ENCODE data around the gene IFNA4. TPM values are rescaled to one million over a fixed set of nuclear protein-coding genes. Genes with fewer than 3 reads are reported as not detected.
"Not testable (repeated sequence)": the region's sequence is repeated elsewhere in the genome, so short reads cannot be mapped to it uniquely, and the experiment has no call there.

The IFNA4 gene
- total and polyA plus RNA-seq, 9 of the 15 experiments (the other 6 are each of a cell fraction or from before 2014, with no cell fraction given): not detected

- TF ChIP-seq LCOR (CRISPR knock-in tag; IDR thresholded peaks at IDR 0.05) (no peak), ZNF766 (CRISPR knock-in tag; conservative IDR thresholded peaks at IDR 0.05) (no peak), TCF7 (IDR thresholded peaks at IDR 0.05; ENCODE audit: borderline replicate concordance) (no peak), GTF2F1 (IDR thresholded peaks at IDR 0.05; ENCODE audit: low read depth, low read length) (no peak), ZSCAN32 (CRISPR knock-in tag; IDR thresholded peaks at IDR 0.05) (no peak)
These were observed 17.8 kb upstream of the IFNA4 start (continued) for GRCh38 chr9:21205204-21205603.

- DNase-seq (ENCODE audit: extremely low read depth in 1 of 4, low spot score in 3 of 4); intact Hi-C loops (cut with micrococcal nuclease); H2AFZ ChIP-seq (ENCODE audit: low read depth, low read length); POLR2A ChIA-PET; ATAC-seq; H4K20me1 ChIP-seq (replicated peaks; ENCODE audit: control insufficient read depth, insufficient read depth, low read length); H3K79me2 ChIP-seq (ENCODE audit: control insufficient read depth, insufficient read depth, low read length); H3K4me1 ChIP-seq (replicated peaks in 1 of 2; ENCODE audit: control insufficient read depth in 2 of 2, insufficient read depth in 2 of 2, low read length in 2 of 2); H3K27ac ChIP-seq (ENCODE audit: extremely low read depth, low read depth, low read length); CTCF ChIA-PET (ENCODE audit: low intra/inter-chr PET ratio); H3K27me3 ChIP-seq (ENCODE audit: control insufficient read depth in 2 of 2, insufficient read depth in 2 of 2, low read length in 2 of 2); H3K36me3 ChIP-seq (ENCODE audit: control insufficient read depth, insufficient read depth, low read length); H3K9ac ChIP-seq (ENCODE audit: insufficient read depth in 1 of 2, low read depth in 2 of 2, low read length in 2 of 2); FAIRE-seq; H3K9me1 ChIP-seq (ENCODE audit: control insufficient read depth, insufficient read depth, low read length); in situ Hi-C loops (cut with MboI); H3K4me2 ChIP-seq (ENCODE audit: insufficient read depth, low read length); H3K9me3 ChIP-seq (replicated peaks; ENCODE audit: control insufficient read depth, insufficient read depth, low read depth, low read length); H3K4me3 ChIP-seq; BruUV-seq (replicated peaks): not testable (repeated sequence)
- WGBS (ENCODE audit: insufficient coverage, low coverage, missing lambda C conversion rate): no CpG with 5 or more reads among the region's 4 CpGs
These were observed 14.7 kb upstream of the IFNA4 start, which contains the start of gene IFNA7 for GRCh38 chr9:21202105-21202504. Gene IFNA7, minus strand, starts transcription at chr9:21202205. Its CDS starts 40 bp downstream, at chr9:21202165.

GRCh38 chr9:21194867-21195776, 7.7 kb upstream of the IFNA4 start:
- H3K9me3 ChIP-seq (replicated peaks; ENCODE audit: control insufficient read depth, insufficient read depth, low read depth, low read length); H3K27me3 ChIP-seq (ENCODE audit: control insufficient read depth in 2 of 2, insufficient read depth in 2 of 2, low read length in 2 of 2); H3K4me3 ChIP-seq; BruUV-seq (replicated peaks); H3K4me2 ChIP-seq (ENCODE audit: insufficient read depth, low read length); H3K4me1 ChIP-seq (replicated peaks in 1 of 2; ENCODE audit: control insufficient read depth in 2 of 2, insufficient read depth in 2 of 2, low read length in 2 of 2); intact Hi-C loops (cut with micrococcal nuclease); H3K36me3 ChIP-seq (ENCODE audit: control insufficient read depth, insufficient read depth, low read length); H3K9me1 ChIP-seq (ENCODE audit: control insufficient read depth, insufficient read depth, low read length); ATAC-seq; H3K9ac ChIP-seq (ENCODE audit: insufficient read depth in 1 of 2, low read depth in 2 of 2, low read length in 2 of 2); H4K20me1 ChIP-seq (replicated peaks; ENCODE audit: control insufficient read depth, insufficient read depth, low read length); in situ Hi-C loops (cut with MboI); FAIRE-seq; H3K79me2 ChIP-seq (ENCODE audit: control insufficient read depth, insufficient read depth, low read length); H3K27ac ChIP-seq (ENCODE audit: extremely low read depth, low read depth, low read length); CTCF ChIA-PET (ENCODE audit: low intra/inter-chr PET ratio); H2AFZ ChIP-seq (ENCODE audit: low read depth, low read length); POLR2A ChIA-PET; DNase-seq (ENCODE audit: extremely low read depth in 1 of 4, low spot score in 3 of 4): not testable (repeated sequence)
- no CpG with 5 or more reads among the region's 6 CpGs for WGBS (ENCODE audit: insufficient coverage, low coverage, missing lambda C conversion rate)

All from K562 (cell line).